Measurements from ENCODE around the gene LRRC14B.

GRCh38 chr5:223791-224190 lies 32.5 kb downstream of the LRRC14B start:
- TF ChIP-seq EZH2 (IDR thresholded peaks at IDR 0.05; ENCODE audit: insufficient read depth, low read length) (no peak), CTCF (IDR thresholded peaks at IDR 0.05; ENCODE audit: insufficient read depth, low read depth, low read length) (no peak)
